GM12875 (cell line): ENCODE measurements around the gene GRIPAP1.

Experiments used
- H3K4me3 ChIP-seq: one replicate; pipeline ENCODE4 v1.5.1; 2011; ENCODE audit warnings: low read depth, low read length, control low read depth
- CTCF ChIP-seq: IDR thresholded peaks from 2 replicates; pipeline ENCODE4 v1.5.1; 2011; ENCODE audit warnings: low read depth, mild to moderate bottlenecking, control low read depth, inconsistent platforms, low read length, moderate library complexity, borderline replicate concordance; ENCODE audit not compliant: insufficient read depth

The GRIPAP1 gene

GRCh38 chrX:48978226-48978625 lies 23.8 kb downstream of the GRIPAP1 start:
- TF ChIP-seq CTCF: no peak
- no peak overlapping the region for H3K4me3 ChIP-seq

GRCh38 chrX:48976086-48976485 lies 26.0 kb downstream of the GRIPAP1 start:
- H3K4me3 ChIP-seq: no peak overlapping the region
- no peak for TF ChIP-seq CTCF

- TF ChIP-seq CTCF: no peak
- H3K4me3 ChIP-seq: no peak overlapping the region
Measured at GRCh38 chrX:48975541-48975940, 26.5 kb downstream of the GRIPAP1 start.

- H3K4me3 ChIP-seq: no peak overlapping the region
- TF ChIP-seq CTCF: no peak
Measured at GRCh38 chrX:48975041-48975440, 27.0 kb downstream of the GRIPAP1 start.

- H3K4me3 ChIP-seq: no peak overlapping the region
- no peak for TF ChIP-seq CTCF
Measured at GRCh38 chrX:48974574-48974973, 27.5 kb downstream of the GRIPAP1 start.

- TF ChIP-seq CTCF: no peak
- H3K4me3 ChIP-seq: no peak overlapping the region
Measured at GRCh38 chrX:48974033-48974432, 28.0 kb downstream of the GRIPAP1 start.

GRCh38 chrX:48972220-48973164 lies 29.6 kb downstream of the GRIPAP1 start:
- H3K4me3 ChIP-seq: no peak overlapping the region
- TF ChIP-seq CTCF: peak; percentile 60; the same call in 1 of the 2 replicates
